HEK293 (cell line): ENCODE measurements around the gene IMMP2L.

Source experiments
- BCL11A ChIP-seq: fragments of 450-650 bp; formaldehyde crosslinking; IDR thresholded peaks from 2 replicates; pipeline ENCODE4 v1.5.1; 2016; ENCODE audit warnings: low read depth, missing biosample characterization, missing genetic modification characterization
- SALL2 ChIP-seq: fragments of 450-650 bp; formaldehyde crosslinking; IDR thresholded peaks from 2 replicates; pipeline ENCODE4 v1.5.0; 2017; ENCODE audit warnings: missing biosample characterization, mild to moderate bottlenecking, missing genetic modification characterization, borderline replicate concordance
- SCRT1 ChIP-seq: fragments of 450-650 bp; formaldehyde crosslinking; IDR thresholded peaks from 2 replicates; pipeline ENCODE4 v1.5.1; 2016; ENCODE audit warnings: missing biosample characterization, missing genetic modification characterization, borderline replicate concordance
- SP2 ChIP-seq: fragments of 450-650 bp; formaldehyde crosslinking; IDR thresholded peaks from 2 replicates; pipeline ENCODE4 v1.5.1; 2016; ENCODE audit warnings: missing biosample characterization, missing genetic modification characterization
- TRIM28 ChIP-seq: IDR thresholded peaks from 2 replicates; pipeline ENCODE4 v1.6.1; 2011; ENCODE audit warnings: low read length, control low read depth, borderline replicate concordance
- ZBTB17 ChIP-seq: fragments of 450-650 bp; formaldehyde crosslinking; IDR thresholded peaks from 2 replicates; pipeline ENCODE4 v1.5.1; 2016; ENCODE audit warnings: missing biosample characterization, missing genetic modification characterization
- ZBTB49 ChIP-seq: fragments of 450-650 bp; formaldehyde crosslinking; IDR thresholded peaks from 2 replicates; pipeline ENCODE4 v1.5.1; 2016; ENCODE audit warnings: missing biosample characterization, missing genetic modification characterization, low read depth
- ZNF10 ChIP-seq: fragments of 450-650 bp; formaldehyde crosslinking; IDR thresholded peaks from 2 replicates; pipeline ENCODE4 v1.5.1; 2017; ENCODE audit warnings: missing biosample characterization, missing genetic modification characterization
- ZNF121 ChIP-seq: fragments of 450-650 bp; formaldehyde crosslinking; IDR thresholded peaks from 2 replicates; pipeline ENCODE4 v1.5.1; 2016; ENCODE audit warnings: missing biosample characterization, missing genetic modification characterization
- ZNF157 ChIP-seq: fragments of 450-650 bp; formaldehyde crosslinking; IDR thresholded peaks from 2 replicates; pipeline ENCODE4 v1.5.1; 2016; ENCODE audit warnings: missing biosample characterization, missing genetic modification characterization
- ZNF169 ChIP-seq: fragments of 450-650 bp; formaldehyde crosslinking; IDR thresholded peaks from 2 replicates; pipeline ENCODE4 v1.5.1; 2016; ENCODE audit warnings: missing biosample characterization, missing genetic modification characterization
- ZNF311 ChIP-seq: fragments of 450-650 bp; formaldehyde crosslinking; IDR thresholded peaks from 2 replicates; pipeline ENCODE4 v1.5.1; 2017; ENCODE audit warnings: missing biosample characterization, missing genetic modification characterization, borderline replicate concordance
- ZNF366 ChIP-seq: fragments of 450-650 bp; formaldehyde crosslinking; conservative IDR thresholded peaks from 2 replicates; pipeline ENCODE4 v1.5.1; 2016; ENCODE audit warnings: missing biosample characterization, missing genetic modification characterization
- ZNF426 ChIP-seq: fragments of 450-650 bp; formaldehyde crosslinking; IDR thresholded peaks from 2 replicates; pipeline ENCODE4 v1.5.1; 2017; ENCODE audit warnings: missing biosample characterization, missing genetic modification characterization, mild to moderate bottlenecking, inconsistent platforms, moderate library complexity
- ZNF48 ChIP-seq: fragments of 450-650 bp; formaldehyde crosslinking; IDR thresholded peaks from 2 replicates; pipeline ENCODE4 v1.5.1; 2016; ENCODE audit warnings: missing biosample characterization, missing genetic modification characterization
- ZNF501 ChIP-seq: fragments of 450-650 bp; formaldehyde crosslinking; IDR thresholded peaks from 2 replicates; pipeline ENCODE4 v1.5.1; 2016; ENCODE audit warnings: missing biosample characterization, missing genetic modification characterization
- ZNF530 ChIP-seq: fragments of 450-650 bp; formaldehyde crosslinking; IDR thresholded peaks from 2 replicates; pipeline ENCODE4 v1.5.1; 2016; ENCODE audit warnings: low read depth, missing biosample characterization, missing genetic modification characterization
- ZNF560 ChIP-seq: fragments of 450-650 bp; formaldehyde crosslinking; IDR thresholded peaks from 2 replicates; pipeline ENCODE4 v1.5.1; 2017; ENCODE audit warnings: missing biosample characterization, missing genetic modification characterization, borderline replicate concordance
- ZNF645 ChIP-seq: fragments of 450-650 bp; formaldehyde crosslinking; IDR thresholded peaks from 2 replicates; pipeline ENCODE4; 2016; ENCODE audit warnings: missing biosample characterization, missing genetic modification characterization
- ZNF76 ChIP-seq: fragments of 450-650 bp; formaldehyde crosslinking; IDR thresholded peaks from 2 replicates; pipeline ENCODE4; 2016; ENCODE audit warnings: low read depth, missing biosample characterization, missing genetic modification characterization, borderline replicate concordance
- TF ChIP-seq, protein P1 (sequence below): fragments of 450-650 bp; formaldehyde crosslinking; IDR thresholded peaks from 2 replicates; pipeline ENCODE4 v1.5.1; 2017; ENCODE audit warnings: missing biosample characterization, missing genetic modification characterization
- TF ChIP-seq, protein P2 (sequence below): fragments of 450-650 bp; formaldehyde crosslinking; IDR thresholded peaks from 2 replicates; pipeline ENCODE4 v1.5.1; 2016; ENCODE audit warnings: missing biosample characterization, missing genetic modification characterization
- TF ChIP-seq, protein P3 (sequence below): fragments of 450-650 bp; formaldehyde crosslinking; IDR thresholded peaks from 2 replicates; pipeline ENCODE4 v1.5.1; 2016; ENCODE audit warnings: missing biosample characterization, missing genetic modification characterization
- TF ChIP-seq, protein P4 (sequence below): fragments of 450-650 bp; formaldehyde crosslinking; IDR thresholded peaks from 2 replicates; pipeline ENCODE4 v1.5.1; 2016; ENCODE audit warnings: missing biosample characterization, missing genetic modification characterization
- TF ChIP-seq, protein P5 (sequence below): fragments of 450-650 bp; formaldehyde crosslinking; IDR thresholded peaks from 2 replicates; pipeline ENCODE4 v1.5.1; 2016; ENCODE audit warnings: missing biosample characterization, missing genetic modification characterization

Gene IMMP2L

DNA sequence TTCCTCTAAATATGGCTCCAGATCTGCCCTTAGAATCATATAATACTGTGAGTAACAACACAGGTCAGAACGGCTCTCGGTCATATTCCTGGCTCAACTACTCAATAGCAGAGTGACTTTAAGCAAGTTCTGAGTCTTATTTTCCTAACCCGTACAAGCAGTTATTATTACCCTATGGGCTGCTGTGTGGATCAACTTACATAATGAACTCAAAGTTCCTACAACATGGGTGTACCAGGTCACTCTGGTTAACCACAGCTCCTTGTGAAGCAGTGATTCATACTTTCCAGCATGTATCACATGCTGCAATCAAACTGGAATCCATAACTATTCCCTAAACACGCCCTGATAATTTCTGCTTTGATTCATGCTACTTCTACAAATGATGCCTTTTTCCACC is 364.0 kb downstream of the IMMP2L start (continued):
- TF ChIP-seq ZNF311 (tag by site-specific recombination), result no peak
- 0 out of 2 replicates have a peak, but pooled peaks have one; percentile 36 for TF ChIP-seq ZNF501
- TF ChIP-seq, protein P1, sequence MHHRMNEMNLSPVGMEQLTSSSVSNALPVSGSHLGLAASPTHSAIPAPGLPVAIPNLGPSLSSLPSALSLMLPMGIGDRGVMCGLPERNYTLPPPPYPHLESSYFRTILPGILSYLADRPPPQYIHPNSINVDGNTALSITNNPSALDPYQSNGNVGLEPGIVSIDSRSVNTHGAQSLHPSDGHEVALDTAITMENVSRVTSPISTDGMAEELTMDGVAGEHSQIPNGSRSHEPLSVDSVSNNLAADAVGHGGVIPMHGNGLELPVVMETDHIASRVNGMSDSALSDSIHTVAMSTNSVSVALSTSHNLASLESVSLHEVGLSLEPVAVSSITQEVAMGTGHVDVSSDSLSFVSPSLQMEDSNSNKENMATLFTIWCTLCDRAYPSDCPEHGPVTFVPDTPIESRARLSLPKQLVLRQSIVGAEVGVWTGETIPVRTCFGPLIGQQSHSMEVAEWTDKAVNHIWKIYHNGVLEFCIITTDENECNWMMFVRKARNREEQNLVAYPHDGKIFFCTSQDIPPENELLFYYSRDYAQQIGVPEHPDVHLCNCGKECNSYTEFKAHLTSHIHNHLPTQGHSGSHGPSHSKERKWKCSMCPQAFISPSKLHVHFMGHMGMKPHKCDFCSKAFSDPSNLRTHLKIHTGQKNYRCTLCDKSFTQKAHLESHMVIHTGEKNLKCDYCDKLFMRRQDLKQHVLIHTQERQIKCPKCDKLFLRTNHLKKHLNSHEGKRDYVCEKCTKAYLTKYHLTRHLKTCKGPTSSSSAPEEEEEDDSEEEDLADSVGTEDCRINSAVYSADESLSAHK (tag by site-specific recombination), result peak; percentile 46
- no peak for TF ChIP-seq ZNF169 (tag by site-specific recombination)
- no peak for TF ChIP-seq TRIM28
- no peak for TF ChIP-seq ZNF426 (tag by site-specific recombination)
- TF ChIP-seq ZNF560 (tag by site-specific recombination), result no peak
- TF ChIP-seq ZBTB49 (tag by site-specific recombination), result no peak
- no peak for TF ChIP-seq SCRT1 (tag by site-specific recombination)
- no peak for TF ChIP-seq ZNF76 (tag by site-specific recombination)
- 0 out of 2 replicates have a peak, but pooled peaks have one; percentile 39 for TF ChIP-seq ZNF10
- TF ChIP-seq, protein P2, sequence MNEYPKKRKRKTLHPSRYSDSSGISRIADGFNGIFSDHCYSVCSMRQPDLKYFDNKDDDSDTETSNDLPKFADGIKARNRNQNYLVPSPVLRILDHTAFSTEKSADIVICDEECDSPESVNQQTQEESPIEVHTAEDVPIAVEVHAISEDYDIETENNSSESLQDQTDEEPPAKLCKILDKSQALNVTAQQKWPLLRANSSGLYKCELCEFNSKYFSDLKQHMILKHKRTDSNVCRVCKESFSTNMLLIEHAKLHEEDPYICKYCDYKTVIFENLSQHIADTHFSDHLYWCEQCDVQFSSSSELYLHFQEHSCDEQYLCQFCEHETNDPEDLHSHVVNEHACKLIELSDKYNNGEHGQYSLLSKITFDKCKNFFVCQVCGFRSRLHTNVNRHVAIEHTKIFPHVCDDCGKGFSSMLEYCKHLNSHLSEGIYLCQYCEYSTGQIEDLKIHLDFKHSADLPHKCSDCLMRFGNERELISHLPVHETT (tag by site-specific recombination), result peak; percentile 68; the same call in 1 of the 2 replicates
- TF ChIP-seq, protein P3, sequence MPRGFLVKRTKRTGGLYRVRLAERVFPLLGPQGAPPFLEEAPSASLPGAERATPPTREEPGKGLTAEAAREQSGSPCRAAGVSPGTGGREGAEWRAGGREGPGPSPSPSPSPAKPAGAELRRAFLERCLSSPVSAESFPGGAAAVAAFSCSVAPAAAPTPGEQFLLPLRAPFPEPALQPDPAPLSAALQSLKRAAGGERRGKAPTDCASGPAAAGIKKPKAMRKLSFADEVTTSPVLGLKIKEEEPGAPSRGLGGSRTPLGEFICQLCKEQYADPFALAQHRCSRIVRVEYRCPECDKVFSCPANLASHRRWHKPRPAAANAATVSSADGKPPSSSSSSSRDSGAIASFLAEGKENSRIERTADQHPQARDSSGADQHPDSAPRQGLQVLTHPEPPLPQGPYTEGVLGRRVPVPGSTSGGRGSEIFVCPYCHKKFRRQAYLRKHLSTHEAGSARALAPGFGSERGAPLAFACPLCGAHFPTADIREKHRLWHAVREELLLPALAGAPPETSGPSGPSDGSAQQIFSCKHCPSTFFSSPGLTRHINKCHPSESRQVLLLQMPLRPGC (tag by site-specific recombination), result peak; percentile 77; the same call in 1 of the 2 replicates
- TF ChIP-seq ZBTB17, result peak; percentile 70
- TF ChIP-seq ZNF157 (tag by site-specific recombination), result no peak
- peak; percentile 81 for TF ChIP-seq ZNF366 (tag by site-specific recombination)
- no peak for TF ChIP-seq SALL2
- TF ChIP-seq, protein P4, sequence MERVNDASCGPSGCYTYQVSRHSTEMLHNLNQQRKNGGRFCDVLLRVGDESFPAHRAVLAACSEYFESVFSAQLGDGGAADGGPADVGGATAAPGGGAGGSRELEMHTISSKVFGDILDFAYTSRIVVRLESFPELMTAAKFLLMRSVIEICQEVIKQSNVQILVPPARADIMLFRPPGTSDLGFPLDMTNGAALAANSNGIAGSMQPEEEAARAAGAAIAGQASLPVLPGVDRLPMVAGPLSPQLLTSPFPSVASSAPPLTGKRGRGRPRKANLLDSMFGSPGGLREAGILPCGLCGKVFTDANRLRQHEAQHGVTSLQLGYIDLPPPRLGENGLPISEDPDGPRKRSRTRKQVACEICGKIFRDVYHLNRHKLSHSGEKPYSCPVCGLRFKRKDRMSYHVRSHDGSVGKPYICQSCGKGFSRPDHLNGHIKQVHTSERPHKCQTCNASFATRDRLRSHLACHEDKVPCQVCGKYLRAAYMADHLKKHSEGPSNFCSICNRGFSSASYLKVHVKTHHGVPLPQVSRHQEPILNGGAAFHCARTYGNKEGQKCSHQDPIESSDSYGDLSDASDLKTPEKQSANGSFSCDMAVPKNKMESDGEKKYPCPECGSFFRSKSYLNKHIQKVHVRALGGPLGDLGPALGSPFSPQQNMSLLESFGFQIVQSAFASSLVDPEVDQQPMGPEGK, result 0 out of 2 replicates have a peak, but pooled peaks have one; percentile 18
- TF ChIP-seq ZNF121 (tag by site-specific recombination), result no peak
- no peak for TF ChIP-seq ZNF645 (tag by site-specific recombination)
- no peak for TF ChIP-seq ZNF530 (tag by site-specific recombination)
- TF ChIP-seq, protein P5, sequence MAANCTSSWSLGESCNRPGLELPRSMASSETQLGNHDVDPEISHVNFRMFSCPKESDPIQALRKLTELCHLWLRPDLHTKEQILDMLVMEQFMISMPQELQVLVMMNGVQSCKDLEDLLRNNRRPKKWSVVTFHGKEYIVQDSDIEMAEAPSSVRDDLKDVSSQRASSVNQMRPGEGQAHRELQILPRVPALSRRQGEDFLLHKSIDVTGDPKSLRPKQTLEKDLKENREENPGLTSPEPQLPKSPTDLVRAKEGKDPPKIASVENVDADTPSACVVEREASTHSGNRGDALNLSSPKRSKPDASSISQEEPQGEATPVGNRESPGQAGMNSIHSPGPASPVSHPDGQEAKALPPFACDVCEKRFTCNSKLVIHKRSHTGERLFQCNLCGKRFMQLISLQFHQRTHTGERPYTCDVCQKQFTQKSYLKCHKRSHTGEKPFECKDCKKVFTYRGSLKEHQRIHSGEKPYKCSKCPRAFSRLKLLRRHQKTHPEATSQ (tag by site-specific recombination), result no peak
- TF ChIP-seq ZNF48 (tag by site-specific recombination), result no peak
- no peak for TF ChIP-seq SP2 (tag by site-specific recombination)
- TF ChIP-seq BCL11A (tag by site-specific recombination), result peak; percentile 77; the same call in 1 of the 2 replicates
